HepG2 (cell line): Measurements from ENCODE around the gene L3MBTL1. TPM values are rescaled to one million over a fixed set of nuclear protein-coding genes. Genes with fewer than 3 reads are reported as not detected.

Experiments used
- CREM ChIP-seq, 2 experiments: sonication (generic) in 1 of 2; formaldehyde crosslinking in 1 of 2; IDR thresholded peaks; 2 replicates each; pipeline versions ENCODE4 v1.4.0 to v1.6.1; 2016 to 2020; ENCODE audit warnings: antibody characterized with exemption in 1 of 2, mild to moderate bottlenecking in 1 of 2, missing genetic modification reagents in 1 of 2
- polyA plus RNA-seq, 8 experiments: library from polyadenylated mRNA; depleted of rRNA in 3 of 8; stranded (reverse) in 7 of 8; unstranded in 1 of 8; fragments of >200 nt; fragmentation: Illumina TruSeq in 4 of 8; extraction: Trizol in 4 of 8; gene quantifications; 2 replicates each; pipeline versions ENCODE4 v1.2.1 to v1.2.3, GENCODE V29; 2011 to 2016; ENCODE audit warnings: low read depth in 4 of 8, missing spikeins in 1 of 8, mixed read lengths in 1 of 8; ENCODE audit not compliant: insufficient read depth in 1 of 8
- total RNA-seq, 5 experiments: library from RNA; depleted of rRNA; stranded (reverse); fragments of >200 nt; fragmentation: Illumina TruSeq; extraction: Trizol; gene quantifications; 2 replicates each; pipeline ENCODE4 v1.2.3, GENCODE V29; 2016; ENCODE audit warnings: low read depth in 1 of 5
- TF ChIP-seq, protein P1 (sequence below), 2 experiments: fragments of 450-650 bp in 1 of 2; sonication (generic) in 1 of 2; formaldehyde crosslinking in 1 of 2; IDR thresholded peaks; 2 replicates each; pipeline versions ENCODE4 v1.6.1 to v1.8.0; 2016 to 2022; ENCODE audit warnings: antibody characterized with exemption in 1 of 2, mild to moderate bottlenecking in 1 of 2, missing genetic modification reagents in 1 of 2
- TF ChIP-seq, protein P2 (sequence below): IDR thresholded peaks from 2 replicates; pipeline ENCODE4 v1.6.1; 2016; ENCODE audit warnings: missing compliant biosample characterization, missing genetic modification reagents, borderline replicate concordance

Gene L3MBTL1
- total and polyA plus RNA-seq, 2 of the 13 experiments (the other 11 are each of a cell fraction or from before 2014, with no cell fraction given) = 9.0 to 17.8 TPM

- TF ChIP-seq, protein P1, sequence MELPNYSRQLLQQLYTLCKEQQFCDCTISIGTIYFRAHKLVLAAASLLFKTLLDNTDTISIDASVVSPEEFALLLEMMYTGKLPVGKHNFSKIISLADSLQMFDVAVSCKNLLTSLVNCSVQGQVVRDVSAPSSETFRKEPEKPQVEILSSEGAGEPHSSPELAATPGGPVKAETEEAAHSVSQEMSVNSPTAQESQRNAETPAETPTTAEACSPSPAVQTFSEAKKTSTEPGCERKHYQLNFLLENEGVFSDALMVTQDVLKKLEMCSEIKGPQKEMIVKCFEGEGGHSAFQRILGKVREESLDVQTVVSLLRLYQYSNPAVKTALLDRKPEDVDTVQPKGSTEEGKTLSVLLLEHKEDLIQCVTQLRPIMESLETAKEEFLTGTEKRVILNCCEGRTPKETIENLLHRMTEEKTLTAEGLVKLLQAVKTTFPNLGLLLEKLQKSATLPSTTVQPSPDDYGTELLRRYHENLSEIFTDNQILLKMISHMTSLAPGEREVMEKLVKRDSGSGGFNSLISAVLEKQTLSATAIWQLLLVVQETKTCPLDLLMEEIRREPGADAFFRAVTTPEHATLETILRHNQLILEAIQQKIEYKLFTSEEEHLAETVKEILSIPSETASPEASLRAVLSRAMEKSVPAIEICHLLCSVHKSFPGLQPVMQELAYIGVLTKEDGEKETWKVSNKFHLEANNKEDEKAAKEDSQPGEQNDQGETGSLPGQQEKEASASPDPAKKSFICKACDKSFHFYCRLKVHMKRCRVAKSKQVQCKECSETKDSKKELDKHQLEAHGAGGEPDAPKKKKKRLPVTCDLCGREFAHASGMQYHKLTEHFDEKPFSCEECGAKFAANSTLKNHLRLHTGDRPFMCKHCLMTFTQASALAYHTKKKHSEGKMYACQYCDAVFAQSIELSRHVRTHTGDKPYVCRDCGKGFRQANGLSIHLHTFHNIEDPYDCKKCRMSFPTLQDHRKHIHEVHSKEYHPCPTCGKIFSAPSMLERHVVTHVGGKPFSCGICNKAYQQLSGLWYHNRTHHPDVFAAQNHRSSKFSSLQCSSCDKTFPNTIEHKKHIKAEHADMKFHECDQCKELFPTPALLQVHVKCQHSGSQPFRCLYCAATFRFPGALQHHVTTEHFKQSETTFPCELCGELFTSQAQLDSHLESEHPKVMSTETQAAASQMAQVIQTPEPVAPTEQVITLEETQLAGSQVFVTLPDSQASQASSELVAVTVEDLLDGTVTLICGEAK (IDR thresholded peaks at IDR 0.05) = no peak
- TF ChIP-seq, protein P1 (CRISPR knock-in tag; IDR thresholded peaks at IDR 0.05) = no peak
- TF ChIP-seq, protein P2, sequence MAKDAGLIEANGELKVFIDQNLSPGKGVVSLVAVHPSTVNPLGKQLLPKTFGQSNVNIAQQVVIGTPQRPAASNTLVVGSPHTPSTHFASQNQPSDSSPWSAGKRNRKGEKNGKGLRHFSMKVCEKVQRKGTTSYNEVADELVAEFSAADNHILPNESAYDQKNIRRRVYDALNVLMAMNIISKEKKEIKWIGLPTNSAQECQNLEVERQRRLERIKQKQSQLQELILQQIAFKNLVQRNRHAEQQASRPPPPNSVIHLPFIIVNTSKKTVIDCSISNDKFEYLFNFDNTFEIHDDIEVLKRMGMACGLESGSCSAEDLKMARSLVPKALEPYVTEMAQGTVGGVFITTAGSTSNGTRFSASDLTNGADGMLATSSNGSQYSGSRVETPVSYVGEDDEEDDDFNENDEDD (CRISPR knock-in tag) = no peak
- TF ChIP-seq CREM (IDR thresholded peaks at IDR 0.05) (no peak), CREM (CRISPR knock-in tag; IDR thresholded peaks at IDR 0.05) (no peak)
These were observed 8.8 kb downstream of the L3MBTL1 start (continued) for GRCh38 chr20:43516251-43516824.
